Adrenal gland (tissue), 5 donors: ENCODE measurements around the gene PRKCE.

Experiments used
- CTCF ChIP-seq, 6 experiments: fragments of 450-650 bp in 4 of 6; fragments of 200-600 bp in 2 of 6; sonication (generic) in 1 of 6; IDR thresholded peaks; 1 replicate in 5 of 6; 2 replicates in 1 of 6; pipeline versions ENCODE4 v1.5.1 to v1.8.0; 2016 to 2021; ENCODE audit warnings: antibody characterized with exemption in 6 of 6, mild to moderate bottlenecking in 2 of 6, moderate library complexity in 1 of 6
- POLR2A ChIP-seq, 2 donors: fragments of 450-650 bp; IDR thresholded peaks; one replicate each; pipeline ENCODE4 v1.6.1; 2017; ENCODE audit warnings: antibody characterized with exemption in 2 of 2, mild to moderate bottlenecking in 2 of 2, moderate library complexity in 1 of 2
- donor health status: DM: no; HTN: no; CAD: no.

- TF ChIP-seq CTCF (IDR thresholded peaks at IDR 0.05) (no peak), POLR2A (IDR thresholded peaks at IDR 0.05) (no peak)
Observed at GRCh38 chr2:45648636-45649035, 2.8 kb upstream of the PRKCE start.
